HG03025 (cell line): Measurements from ENCODE around the gene CALR3.

Experiments used
- ATAC-seq: cut with Tn5 transposase; IDR thresholded peaks from one replicate; pipeline ENCODE4 v1.9.1; 2021; ENCODE audit warnings: mild to moderate bottlenecking, moderate library complexity; ENCODE audit not compliant: unreplicated experiment, low FRiP score

The CALR3 gene

DNA sequence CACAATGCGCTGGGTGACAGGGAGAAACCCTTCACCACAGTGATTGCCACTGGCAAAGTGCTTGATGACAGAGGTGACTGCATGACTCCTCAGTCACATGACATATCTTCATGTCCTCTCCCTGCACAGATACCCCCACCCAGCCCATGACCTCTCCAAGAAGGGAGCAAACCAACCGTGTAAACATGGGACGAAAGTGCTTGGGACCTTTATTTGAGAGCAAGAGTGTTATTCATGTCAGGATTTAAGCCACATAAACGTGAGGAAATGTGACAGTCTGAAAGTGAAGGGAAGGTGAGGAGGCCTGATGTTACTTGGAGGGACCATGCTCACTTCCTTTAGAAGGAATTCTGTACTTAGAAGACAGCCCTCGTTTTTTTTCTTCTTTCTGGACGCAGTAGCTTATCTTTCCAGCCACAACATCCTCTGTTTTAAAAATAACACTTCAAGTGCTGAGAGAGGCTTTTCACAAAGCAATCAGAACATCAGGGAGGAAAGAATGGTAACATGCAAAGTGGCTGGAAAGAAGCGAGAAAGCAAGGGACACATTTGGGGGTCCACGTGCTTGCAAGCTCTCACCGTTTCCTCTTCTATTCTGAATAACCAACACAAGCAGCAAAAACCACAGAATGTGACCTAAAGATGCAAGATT is 59.8 kb downstream of the CALR3 start:
- ATAC-seq = no peak

DNA sequence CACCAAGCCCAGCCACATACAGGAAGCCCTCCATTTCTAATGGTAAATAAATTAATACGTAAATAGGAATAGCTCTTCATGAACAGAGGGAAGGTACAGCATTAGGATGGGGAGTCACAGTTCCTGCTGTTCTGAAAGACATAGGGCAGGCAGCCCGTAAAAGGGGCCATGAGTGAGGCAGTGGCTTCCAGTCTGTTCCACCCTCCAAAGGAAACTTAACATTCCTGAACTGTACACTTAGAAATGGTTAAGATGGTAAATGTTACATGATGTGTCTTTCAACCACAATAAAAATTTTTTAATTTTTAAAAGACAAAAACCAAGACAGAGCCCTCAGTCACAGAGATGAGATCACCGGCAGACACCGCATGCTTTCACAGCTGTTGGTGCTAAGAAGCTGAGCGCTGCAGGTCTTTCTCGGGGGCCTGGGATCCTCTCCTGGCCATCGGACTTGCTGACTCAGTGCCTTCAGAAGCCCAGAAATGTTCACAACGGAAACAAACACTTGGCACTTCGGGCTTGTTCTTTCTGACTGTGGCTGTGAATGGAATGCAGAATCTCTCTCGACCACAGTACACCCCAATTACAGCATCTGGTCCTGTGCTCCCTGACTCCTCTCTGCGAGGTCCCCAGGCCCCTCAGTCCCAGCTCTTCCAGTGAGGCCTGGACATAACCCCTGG is 60.6 kb downstream of the CALR3 start:
- ATAC-seq = no peak

GRCh38 chr19:16433986-16434385 is 62.0 kb downstream of the CALR3 start:
- no peak for ATAC-seq

DNA sequence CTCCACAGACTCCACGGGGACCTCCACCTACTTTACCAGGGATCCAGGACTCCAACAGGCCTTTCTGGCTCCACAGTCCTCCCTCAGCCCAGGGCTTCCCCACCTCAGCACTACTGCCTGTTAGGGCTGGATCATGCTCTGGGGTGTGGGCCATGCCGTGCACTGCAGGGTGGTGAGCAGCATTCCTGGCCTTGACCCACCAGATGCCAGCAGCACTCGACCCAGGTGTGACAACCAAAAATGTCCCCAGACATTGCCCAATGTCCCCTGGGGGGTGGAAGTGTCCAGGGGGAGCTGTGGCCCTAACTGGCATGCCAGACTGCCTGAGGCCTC is 66.2 kb downstream of the CALR3 start:
- ATAC-seq = no peak

DNA sequence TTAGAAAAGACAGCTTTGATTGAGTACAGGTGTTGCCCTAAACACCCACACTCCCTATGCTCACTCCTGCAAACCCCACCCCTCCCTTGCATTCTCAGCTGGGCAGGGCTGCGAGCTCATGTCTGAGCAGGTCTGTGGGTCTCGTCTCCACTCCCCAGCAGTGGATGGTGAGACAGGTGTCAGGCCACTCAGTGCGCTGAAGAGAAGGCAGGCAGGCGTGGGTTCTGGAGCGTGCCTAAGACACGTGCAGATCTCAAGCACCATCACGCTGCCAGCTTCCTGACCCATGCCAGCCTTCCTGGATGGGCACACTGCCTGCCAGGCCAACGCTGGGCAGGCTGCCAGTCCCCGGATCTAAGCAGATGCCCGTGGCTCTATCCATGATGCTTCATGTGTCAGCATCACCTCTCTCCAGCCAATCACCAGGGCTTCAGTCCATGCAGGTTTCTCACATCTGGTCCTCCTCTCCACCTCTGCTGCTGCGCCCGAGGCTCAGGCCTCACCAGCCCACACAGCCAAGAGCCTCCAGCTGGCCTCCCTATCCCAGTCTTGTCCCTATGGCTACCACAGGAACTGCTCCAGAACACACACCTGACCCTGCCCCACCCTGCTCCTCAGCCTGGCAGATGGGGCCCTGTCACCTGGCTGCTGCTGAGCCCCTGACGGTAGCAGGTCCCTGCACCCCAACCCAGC is 66.8 kb downstream of the CALR3 start:
- no peak for ATAC-seq
